CD4-positive, alpha-beta T cell treated with Interferon gamma for 1 hour (primary cell): ENCODE measurements around the gene MYO16.

ENCODE experiments used
- DNase-seq: peaks from one replicate; pipeline ENCODE4 v3.0.0-alpha.2; 2020

MYO16 gene

GRCh38 chr13:108667205-108667604 is 37.8 kb downstream of the MYO16 start:
- no peak for DNase-seq

- no peak for DNase-seq
Observed at GRCh38 chr13:108669381-108669780, 40.0 kb downstream of the MYO16 start.

- no peak for DNase-seq
Observed at GRCh38 chr13:108674346-108674745, 44.9 kb downstream of the MYO16 start.

- no peak for DNase-seq
Observed at GRCh38 chr13:108674771-108675170, 45.4 kb downstream of the MYO16 start.

GRCh38 chr13:108676620-108677019 is 47.2 kb downstream of the MYO16 start:
- DNase-seq: no peak

- no peak for DNase-seq
Observed at GRCh38 chr13:108677806-108678205, 48.4 kb downstream of the MYO16 start.

- no peak for DNase-seq
Observed at GRCh38 chr13:108680011-108680410, 50.6 kb downstream of the MYO16 start.

GRCh38 chr13:108681986-108682575 is 52.7 kb downstream of the MYO16 start:
- DNase-seq: no peak

- DNase-seq: no peak
Observed at GRCh38 chr13:108682714-108683113, 53.3 kb downstream of the MYO16 start.

GRCh38 chr13:108686027-108686426 is 56.6 kb downstream of the MYO16 start:
- DNase-seq: no peak

GRCh38 chr13:108690726-108691125 is 61.3 kb downstream of the MYO16 start:
- DNase-seq: no peak

- DNase-seq: no peak
Observed at GRCh38 chr13:108700422-108701170, 71.2 kb downstream of the MYO16 start.

- DNase-seq: no peak
Observed at GRCh38 chr13:108702171-108702570, 72.8 kb downstream of the MYO16 start.

GRCh38 chr13:108705031-108705430 is 75.6 kb downstream of the MYO16 start:
- no peak for DNase-seq

- DNase-seq: no peak
Observed at GRCh38 chr13:108707584-108707983, 78.2 kb downstream of the MYO16 start.

- no peak for DNase-seq
Observed at GRCh38 chr13:108708921-108709320, 79.5 kb downstream of the MYO16 start.

- no peak for DNase-seq
Observed at GRCh38 chr13:108711386-108711785, 82.0 kb downstream of the MYO16 start.

- no peak for DNase-seq
Observed at GRCh38 chr13:108725471-108725870, 96.1 kb downstream of the MYO16 start.

GRCh38 chr13:108728370-108728769 is 99.0 kb downstream of the MYO16 start:
- DNase-seq: no peak

- DNase-seq: no peak
Observed at GRCh38 chr13:108733022-108733560, 103.7 kb downstream of the MYO16 start.

- DNase-seq: no peak
Observed at GRCh38 chr13:108734676-108735075, 105.3 kb downstream of the MYO16 start.

- no peak for DNase-seq
Observed at GRCh38 chr13:108741930-108742329, 112.5 kb downstream of the MYO16 start.

- DNase-seq: no peak
Observed at GRCh38 chr13:108742701-108743451, 113.5 kb downstream of the MYO16 start.

GRCh38 chr13:108743522-108743921 is 114.1 kb downstream of the MYO16 start:
- DNase-seq: no peak
